HG02759 (cell line): Measurements from ENCODE around the gene CSRNP3.

Experiments used
- ATAC-seq: cut with Tn5 transposase; IDR thresholded peaks from one replicate; pipeline ENCODE4 v1.9.1; 2021; ENCODE audit warnings: mild to moderate bottlenecking, moderate library complexity; ENCODE audit not compliant: unreplicated experiment

Gene CSRNP3

DNA sequence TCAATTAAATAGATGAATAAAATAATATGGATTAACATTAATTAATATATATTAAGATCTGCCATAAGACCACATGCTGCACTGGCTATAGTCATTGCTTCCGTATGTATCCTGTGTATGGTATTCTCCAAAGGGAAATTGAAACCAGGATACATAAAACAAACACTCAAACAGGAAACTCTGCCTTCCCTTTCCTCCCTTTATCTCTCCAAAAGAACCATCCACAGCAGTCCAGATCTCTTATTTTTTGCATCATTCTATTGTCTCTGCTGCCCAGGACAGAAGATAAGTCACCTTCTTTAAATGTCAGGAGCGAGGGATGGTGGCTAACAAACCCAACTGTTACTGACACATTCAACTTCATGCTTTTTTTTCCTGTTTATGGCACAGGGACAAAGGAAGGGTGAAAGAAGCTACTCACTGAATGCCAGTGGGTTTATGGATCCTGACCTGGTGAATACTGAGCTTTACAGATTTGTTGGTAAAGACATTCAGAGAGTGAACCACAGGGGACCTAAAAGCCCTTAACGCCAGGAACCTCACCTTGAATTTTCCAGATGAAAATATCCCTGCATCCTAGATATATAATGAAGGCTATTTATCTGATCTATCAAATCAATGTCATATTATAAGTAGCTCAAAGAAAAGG lies 67.5 kb downstream of the CSRNP3 start:
- ATAC-seq: no peak

DNA sequence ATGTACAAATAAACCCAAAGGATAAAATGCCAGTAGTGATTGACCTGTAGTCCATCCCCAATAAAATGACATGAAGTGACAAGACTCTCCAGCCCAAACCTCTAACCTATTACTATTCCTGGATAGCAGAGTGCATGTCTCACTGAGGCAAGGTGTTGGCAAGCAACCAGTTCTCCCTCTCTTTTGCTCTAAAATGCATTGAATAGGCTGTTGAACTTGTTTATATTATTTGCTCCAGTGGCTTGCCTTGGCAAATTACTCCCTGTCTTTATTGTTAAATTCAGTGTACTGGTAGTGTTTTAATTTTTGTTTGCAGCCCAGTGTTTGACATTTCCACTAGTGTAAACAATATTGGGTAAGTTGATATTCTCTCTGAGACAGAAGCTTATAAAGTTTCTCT lies 70.5 kb downstream of the CSRNP3 start:
- ATAC-seq: no peak

DNA sequence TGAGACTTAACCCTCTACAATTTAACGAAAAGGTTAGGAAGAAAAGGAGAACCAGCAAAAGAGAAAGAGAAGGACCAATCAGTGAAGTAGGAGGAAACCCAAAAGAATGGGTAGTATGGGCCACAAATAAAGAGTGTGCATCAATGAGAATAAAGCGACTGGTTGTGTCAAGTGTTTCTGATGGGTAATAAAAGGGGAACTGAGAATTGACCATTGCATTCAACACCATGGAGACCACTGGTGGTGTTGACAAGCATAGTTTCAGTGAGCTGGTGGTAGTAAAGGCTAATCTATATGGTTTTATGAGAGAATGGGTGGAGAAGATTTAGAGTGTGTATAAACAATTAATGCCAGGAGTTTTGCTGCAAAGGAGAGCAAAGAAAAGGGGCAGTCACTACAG lies 75.4 kb downstream of the CSRNP3 start:
- ATAC-seq: peak; percentile 96

DNA sequence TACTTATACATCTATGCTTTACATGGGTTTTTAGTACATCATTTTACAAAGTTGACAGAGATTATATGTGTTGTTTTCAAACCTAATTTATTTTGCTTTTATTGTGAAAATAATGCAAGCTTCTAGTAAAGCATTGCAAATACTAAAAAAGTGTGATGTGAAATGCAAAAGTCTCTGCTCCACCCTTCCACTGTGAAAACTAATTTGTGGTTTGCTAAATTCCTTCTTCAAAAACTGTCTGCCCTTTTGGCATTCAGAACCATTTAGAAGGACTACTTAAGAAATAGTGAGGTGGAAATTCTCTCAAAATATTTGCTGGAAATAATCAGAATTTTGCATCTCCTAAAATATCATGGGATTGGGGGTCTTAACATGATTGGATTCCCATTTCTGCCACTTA lies 78.4 kb downstream of the CSRNP3 start:
- ATAC-seq: no peak

DNA sequence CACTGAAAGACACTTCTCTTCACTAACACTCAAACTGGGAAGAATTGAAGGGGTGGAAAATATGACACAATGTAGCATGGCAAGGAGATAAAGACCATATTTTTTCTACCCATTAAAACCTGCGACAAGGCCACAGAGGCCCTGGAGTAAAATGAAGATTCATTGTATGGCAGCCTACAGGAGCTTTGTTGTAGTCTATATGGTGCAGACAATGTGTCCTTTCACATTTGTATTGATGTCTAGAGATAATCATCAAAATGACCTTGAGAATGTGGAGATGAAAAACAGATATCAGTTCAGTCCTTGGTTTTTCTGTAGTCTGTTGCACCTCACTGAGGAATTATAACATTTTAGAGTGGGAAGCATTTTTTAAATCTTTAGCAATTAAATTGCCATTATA lies 80.1 kb downstream of the CSRNP3 start:
- no peak for ATAC-seq

DNA sequence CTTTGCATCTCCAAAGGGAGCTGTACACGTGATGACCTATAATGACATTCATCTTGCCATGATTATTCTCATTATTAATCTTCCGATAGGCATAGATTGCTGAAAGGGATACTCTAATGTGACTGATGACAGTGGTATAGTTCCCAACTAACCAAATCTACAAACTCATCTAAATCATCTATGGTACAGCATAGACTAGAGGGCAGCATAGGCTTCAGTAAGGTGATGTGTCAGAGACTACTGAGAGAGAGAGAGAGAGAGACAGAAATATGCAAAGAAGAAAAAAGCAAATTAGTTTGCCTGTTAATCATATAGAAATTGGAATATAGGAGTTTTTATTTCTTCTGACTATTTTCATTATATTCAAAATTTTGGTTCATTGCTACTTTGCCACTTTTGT lies 89.3 kb downstream of the CSRNP3 start:
- ATAC-seq: no peak

DNA sequence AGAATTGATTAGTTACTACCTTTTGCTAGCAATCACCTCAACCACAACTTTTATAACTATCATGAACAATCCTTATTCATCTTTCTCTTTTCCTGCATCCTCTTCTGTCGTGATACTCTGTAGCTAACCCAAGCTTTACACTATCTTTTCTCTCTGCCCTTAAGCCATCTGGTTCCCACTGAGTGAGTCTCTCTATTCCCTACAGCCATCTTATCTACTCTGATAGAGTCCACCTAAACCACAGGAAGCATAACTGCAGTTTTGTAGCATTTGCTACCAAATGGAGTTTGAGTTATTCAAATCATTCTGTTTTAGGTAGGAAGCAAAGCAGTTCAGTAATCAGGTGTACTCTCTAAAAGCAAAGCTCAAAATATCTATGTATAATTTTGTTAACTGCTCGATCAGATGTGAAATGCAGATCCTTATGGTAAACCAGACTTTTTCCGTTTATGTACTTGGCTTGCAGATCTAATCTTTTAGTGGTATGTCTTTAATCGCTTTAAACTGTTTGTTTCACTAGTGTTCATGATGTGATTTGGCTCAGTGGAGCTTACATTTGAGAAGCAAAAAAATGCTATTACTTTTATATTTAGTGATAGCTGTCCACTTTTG lies 91.0 kb downstream of the CSRNP3 start:
- no peak for ATAC-seq

DNA sequence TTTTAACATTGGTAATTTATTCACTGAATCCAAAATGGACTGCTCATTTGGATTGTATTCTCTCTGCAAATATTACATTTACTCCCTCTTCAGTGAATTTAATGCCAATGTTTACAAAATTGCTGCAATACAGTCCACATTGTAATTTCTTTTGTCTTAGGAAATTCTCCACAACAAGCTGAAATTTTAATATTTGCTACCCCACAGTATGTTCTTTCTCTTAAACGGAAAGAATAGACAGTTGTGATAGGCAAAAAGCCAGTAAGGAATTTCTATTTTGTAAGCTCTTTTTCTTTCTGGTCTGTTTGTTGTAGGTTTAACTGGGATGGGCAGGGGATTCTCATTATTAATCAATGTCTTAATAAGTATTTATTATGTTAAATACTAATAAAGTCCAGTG lies 92.0 kb downstream of the CSRNP3 start:
- ATAC-seq: no peak

DNA sequence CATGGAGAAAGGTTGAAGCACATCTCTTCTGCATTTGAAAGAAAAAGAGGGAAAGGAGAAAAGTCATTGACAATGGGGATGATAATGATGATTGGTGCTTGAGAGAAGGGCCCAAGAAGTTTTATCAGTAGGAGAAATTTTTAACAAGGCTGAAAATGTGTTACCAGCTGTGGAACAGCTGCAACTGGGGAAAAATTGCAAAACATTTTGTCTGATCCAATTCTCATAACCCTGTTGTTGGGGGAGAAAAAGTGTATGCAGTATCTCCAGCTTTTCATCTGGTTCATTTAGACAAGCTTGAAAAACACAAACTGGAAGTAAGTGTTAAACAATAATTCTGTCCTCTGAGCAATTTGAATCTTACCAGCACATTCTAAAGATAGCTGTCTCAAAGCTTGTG lies 92.7 kb downstream of the CSRNP3 start:
- no peak for ATAC-seq

DNA sequence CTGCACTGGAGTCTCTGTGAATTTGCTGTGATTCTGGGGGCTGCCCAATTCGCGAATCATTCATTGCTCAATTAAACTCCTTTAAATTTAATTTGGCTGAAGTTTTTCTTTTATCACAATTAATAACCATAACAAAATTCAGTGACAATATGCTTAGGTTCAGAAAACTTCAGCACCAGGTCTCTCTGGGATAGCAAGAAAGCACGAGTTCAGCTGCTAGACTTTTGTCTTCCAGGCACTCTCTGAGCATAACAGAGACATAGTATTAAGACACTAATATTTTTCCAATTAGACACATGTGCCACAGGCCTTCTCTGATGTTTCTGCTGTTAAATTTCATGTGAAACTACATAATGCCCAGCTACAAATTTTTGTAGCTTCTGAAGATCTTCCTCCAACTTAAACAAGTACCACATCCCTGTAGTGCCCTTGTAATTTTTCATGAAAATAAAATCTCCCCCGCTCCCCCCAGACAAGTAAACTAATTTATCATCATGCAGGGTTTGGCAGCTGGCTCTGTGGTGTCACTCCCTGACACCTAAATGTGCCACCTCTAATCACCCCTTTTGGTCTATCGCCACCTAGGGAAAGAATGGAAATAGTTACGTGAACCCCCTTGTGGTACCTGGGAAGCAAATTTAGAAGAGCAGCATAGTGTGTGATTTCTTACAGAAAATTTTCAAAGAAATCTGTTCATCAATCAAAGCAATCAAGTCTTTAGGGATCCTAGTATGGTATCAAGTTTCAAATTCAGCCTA lies 94.1 kb downstream of the CSRNP3 start:
- ATAC-seq: no peak

DNA sequence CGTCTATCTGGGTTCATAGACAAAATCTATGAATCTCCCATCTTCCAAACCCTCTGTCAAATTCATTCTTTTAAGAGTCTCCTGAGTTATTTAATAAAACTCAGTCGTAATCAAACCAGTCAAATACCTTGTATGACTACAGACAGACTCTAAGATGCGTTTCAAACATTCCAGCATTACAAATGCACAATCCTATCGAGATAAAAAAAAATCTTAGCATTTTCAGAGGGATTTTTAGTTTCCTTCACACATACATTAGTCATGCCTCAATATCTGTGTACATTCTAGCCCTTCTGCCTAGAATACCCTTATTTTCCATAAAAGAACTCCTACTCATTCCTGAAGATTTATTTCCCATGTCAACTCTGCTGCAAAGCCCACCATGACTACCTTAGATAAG lies 96.5 kb downstream of the CSRNP3 start:
- no peak for ATAC-seq

DNA sequence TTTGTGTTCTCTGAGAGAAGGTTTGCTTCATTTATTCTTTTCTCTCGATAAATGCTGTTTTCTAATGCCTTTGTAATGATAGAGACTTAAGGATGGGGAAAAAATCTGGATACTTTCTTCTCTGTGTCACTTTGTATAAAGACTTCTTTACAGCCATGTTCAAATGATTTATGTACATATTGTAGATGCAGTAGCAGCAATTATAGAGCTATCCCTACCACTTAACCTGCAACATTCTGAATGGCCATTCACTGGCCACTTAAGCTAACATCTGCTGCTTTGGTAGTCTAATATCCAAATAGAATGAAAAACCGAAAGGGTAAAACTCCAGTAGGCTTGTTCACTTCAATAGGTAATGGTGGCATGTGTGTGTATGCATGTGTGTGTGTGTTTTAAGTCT lies 97.8 kb downstream of the CSRNP3 start:
- no peak for ATAC-seq

DNA sequence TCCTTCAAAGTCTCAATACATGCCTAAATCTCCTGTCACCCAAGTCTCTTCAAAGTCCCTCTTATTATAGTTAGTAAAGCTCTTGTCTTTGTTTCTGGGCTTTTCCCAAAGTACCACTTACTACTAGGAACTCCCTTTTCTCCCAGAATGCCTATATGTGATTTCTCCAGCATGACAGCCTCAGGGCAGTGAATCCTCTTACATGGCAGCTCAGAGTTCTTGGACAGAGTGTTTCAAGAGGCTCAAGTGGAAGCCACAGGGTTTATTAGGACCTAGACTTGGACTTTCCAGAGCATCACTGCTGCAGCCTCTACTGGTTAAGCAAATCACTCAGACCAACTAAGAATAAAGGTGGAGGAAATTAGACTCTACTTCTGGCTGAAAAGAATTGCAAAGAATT lies 98.9 kb downstream of the CSRNP3 start:
- ATAC-seq: no peak

DNA sequence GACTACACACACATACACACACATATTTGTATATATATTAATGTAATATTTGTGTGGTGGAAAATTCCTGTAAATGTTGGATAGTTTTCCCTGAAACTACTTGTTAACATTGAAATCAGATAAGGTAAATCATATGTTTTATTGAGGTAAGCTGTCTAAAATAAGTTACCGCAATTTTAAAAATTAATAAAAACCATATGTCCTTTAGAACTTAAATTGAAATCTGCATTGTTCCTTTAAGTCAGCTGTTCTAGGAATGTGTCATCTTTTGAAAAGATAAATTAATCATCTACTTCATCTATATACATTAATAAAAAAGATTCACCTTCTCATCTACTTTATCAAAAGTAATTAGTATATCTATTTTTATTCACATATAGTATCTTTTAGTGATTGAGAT lies 102.0 kb downstream of the CSRNP3 start:
- no peak for ATAC-seq

DNA sequence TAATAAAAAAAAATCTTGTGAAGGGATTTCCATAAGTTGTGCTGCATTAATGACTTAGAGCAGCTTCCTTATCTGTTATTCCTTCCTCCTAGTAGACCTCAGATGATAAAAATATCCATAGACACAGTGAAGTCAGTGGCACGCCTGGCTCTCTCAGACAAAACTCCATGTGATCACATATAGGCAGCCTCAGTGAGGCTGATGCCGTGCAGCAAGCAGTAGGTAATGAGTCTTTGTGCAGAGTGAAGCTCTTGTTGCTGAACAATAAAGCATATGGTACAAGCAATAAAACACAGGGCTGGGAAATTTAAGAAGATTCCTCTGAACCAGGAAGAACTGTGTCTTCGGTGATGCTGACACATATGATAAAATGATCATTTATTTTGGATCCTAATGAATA lies 102.7 kb downstream of the CSRNP3 start:
- no peak for ATAC-seq

DNA sequence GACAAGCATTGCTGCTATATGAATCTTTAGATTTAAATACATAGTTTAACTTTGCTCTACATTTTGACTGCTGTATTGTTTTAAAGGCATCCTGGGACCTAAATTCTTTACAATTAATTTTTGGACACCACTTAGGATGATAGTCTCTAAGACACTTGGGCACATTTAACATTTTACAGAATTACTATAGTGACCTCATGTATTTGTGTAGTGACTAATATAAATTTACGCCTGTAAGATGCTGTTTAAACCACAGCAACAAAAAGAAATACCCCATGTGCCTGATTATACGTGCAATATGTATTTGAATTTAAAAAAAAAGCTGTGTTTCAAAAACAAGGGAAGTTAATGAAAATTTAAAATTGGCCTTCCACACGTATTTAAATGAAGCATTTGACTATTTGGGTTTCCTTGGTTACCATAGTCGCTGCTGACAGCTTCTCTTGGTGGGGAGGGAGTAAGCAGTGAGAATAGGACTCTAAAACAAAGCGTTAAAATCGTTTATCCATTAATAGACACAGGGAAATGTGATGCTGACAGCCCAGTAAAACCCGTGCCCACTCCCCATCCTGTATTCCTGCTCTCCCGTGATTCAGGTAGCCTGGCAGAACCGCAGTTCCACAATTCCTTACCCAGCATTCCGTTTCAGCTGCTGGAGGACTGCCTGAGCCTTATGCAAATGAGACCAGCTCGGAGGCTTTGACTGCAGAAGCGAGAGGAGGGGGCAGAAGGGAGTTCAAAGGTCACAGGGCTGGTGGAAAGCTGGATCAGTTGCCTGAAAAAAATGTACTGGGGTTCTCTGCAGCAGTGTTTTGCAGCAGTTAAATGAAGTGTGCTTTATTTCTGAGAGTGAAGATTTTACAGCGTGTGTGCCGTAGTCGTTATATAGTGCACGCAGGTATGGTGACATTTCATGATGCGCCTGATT lies 104.3 kb downstream of the CSRNP3 start:
- ATAC-seq: no peak

DNA sequence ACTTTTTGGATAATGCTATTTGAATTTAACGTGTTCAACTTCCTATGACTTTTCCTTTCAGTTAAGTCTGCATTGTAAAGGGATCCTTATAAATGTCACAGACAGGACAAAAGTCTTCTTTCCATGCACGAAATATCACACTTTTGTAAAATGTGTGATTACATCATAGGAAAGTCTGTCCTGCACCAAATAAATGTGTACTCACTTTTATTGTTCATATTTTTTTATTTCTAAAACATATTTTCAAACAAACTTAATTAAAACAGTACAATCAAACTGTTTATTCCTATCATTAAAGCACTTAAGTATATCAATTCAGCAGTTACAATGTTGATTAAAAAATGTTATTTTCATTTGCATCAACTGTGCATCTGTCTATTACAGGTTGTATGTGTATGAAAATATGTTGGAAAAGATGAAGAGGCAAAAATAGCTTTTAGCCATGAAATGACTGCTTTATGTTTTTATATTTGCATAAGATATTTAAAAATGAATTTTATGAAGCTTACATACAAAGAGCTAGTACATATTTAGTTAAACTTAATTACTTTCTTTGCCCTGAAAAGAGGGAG lies 105.6 kb downstream of the CSRNP3 start:
- ATAC-seq: no peak

DNA sequence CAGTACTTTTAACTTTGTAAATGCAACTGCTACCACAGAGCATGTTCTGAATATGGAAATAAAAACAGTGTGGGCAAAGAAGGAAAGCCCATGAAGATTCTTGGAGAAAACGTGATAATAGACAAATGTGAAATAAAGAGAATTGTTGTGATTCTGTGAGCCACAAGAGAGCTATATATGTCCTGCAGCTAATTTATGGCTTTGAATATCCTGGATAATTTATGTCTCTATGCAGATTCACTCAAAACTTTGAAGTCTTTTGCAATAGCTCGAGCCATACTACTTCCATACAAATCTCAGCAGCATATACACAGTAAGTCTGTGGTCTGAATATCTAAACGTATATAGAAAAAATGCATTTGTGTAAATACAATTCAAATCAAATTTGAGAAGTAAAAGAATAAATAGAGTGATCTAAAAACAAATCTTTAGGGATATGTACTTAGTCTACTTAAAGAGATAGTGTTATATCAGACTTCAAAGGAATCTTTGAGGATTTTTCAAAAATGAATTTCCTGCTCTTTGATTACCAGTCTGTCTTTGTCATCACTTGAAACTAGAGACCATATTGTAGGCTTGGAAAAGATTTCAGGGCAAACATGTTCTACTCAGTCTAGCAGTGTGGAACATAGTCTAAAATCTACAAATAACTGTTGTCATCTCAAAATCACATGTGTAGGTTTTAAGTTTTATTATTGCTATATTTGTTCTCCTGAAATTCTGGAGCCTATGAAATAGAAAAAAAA lies 107.1 kb downstream of the CSRNP3 start:
- ATAC-seq: no peak

DNA sequence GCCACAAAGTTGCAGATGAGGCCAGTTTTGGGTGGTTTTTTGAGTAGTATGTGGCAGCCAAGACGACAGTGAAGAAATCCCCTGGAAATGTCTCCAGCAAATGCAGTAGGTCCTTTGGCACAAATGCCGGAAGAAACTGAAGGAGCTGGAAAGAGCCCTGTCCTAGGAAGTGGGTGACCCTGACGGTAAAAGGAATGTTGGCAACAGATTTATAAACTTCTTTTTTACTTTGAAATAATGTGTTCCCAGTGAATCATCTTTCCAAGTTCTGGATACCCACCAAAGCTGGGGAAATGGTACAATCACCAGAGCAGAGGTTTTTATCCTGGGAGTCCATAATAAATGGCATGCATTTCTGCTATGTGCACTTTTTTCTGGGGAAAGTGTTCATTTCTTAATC lies 112.9 kb downstream of the CSRNP3 start:
- ATAC-seq: no peak

DNA sequence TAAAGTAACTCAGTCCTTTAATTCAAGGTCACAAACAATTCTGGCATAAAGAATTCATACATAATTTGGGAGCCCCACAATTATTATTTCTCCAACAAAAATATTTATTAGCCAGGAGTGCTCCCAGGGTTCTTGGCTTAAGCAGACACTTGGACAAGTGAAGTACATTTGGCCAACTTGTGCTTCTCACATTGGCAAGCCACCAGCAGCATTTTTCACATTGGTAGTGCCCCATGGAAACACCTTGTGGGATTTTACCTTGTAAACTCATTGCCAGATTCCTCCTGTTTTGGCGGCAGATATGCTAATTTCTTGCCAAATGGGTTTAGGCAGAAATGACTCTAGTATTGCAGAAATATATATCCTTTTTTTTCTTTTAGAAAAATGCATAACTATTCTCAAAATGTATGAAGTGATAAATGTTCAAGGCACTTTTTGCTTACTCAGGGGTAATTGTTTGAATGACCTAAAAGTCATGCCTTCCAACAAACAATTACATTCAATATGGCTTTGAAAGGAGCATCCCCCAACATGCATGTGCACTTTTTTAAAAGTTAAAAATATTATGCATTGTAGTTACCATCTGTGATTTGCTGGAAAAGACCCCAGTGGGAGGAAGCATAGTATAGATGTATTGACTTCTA lies 113.5 kb downstream of the CSRNP3 start:
- no peak for ATAC-seq
